B cell (primary cell): ENCODE data around the gene EIF3CL.
"Not testable (repeated sequence)": the region's sequence is repeated elsewhere in the genome, so short reads cannot be mapped to it uniquely, and the experiment has no call there.

Source experiments
- EZH2 ChIP-seq: IDR thresholded peaks from 2 replicates; pipeline ENCODE4 v1.6.1; 2012; ENCODE audit warnings: borderline replicate concordance, low read depth, mild to moderate bottlenecking, moderate library complexity, low read length; ENCODE audit not compliant: insufficient read depth, poor library complexity, severe bottlenecking
- TF ChIP-seq, protein P1 (sequence below): fragments of 200-600 bp; IDR thresholded peaks from one replicate; pipeline ENCODE4 v1.8.0; 2022; ENCODE audit warnings: antibody characterized with exemption, mild to moderate bottlenecking

GRCh38 chr16:28363408-28363807 is 40.2 kb downstream of the EIF3CL start, which contains the start of gene NPIPB6:
- TF ChIP-seq, protein P1, sequence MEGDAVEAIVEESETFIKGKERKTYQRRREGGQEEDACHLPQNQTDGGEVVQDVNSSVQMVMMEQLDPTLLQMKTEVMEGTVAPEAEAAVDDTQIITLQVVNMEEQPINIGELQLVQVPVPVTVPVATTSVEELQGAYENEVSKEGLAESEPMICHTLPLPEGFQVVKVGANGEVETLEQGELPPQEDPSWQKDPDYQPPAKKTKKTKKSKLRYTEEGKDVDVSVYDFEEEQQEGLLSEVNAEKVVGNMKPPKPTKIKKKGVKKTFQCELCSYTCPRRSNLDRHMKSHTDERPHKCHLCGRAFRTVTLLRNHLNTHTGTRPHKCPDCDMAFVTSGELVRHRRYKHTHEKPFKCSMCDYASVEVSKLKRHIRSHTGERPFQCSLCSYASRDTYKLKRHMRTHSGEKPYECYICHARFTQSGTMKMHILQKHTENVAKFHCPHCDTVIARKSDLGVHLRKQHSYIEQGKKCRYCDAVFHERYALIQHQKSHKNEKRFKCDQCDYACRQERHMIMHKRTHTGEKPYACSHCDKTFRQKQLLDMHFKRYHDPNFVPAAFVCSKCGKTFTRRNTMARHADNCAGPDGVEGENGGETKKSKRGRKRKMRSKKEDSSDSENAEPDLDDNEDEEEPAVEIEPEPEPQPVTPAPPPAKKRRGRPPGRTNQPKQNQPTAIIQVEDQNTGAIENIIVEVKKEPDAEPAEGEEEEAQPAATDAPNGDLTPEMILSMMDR: not testable (repeated sequence)
- TF ChIP-seq EZH2: not testable (repeated sequence)
